ENCODE measurements around the gene TENM4.

- no peak for TF ChIP-seq REST (IDR thresholded peaks at IDR 0.05; ENCODE audit: low read depth)
- no peak for TF ChIP-seq RAD21 (IDR thresholded peaks at IDR 0.05; ENCODE audit: low read depth)
- TF ChIP-seq NFIC (IDR thresholded peaks at IDR 0.05), result no peak
- no peak for TF ChIP-seq EP300 (IDR thresholded peaks at IDR 0.05; ENCODE audit: borderline replicate concordance)
- TF ChIP-seq CEBPB (IDR thresholded peaks at IDR 0.05), result no peak
- TF ChIP-seq USF1 (IDR thresholded peaks at IDR 0.05), result no peak
- TF ChIP-seq MAX (IDR thresholded peaks at IDR 0.05), result no peak
- no peak for TF ChIP-seq YY1 (IDR thresholded peaks at IDR 0.05; ENCODE audit: low read depth)
- no peak for TF ChIP-seq TAF1 (IDR thresholded peaks at IDR 0.05; ENCODE audit: low read depth)
- TF ChIP-seq ZBTB7A (IDR thresholded peaks at IDR 0.05; ENCODE audit: low read depth), result no peak
- no peak for TF ChIP-seq TEAD4 (IDR thresholded peaks at IDR 0.05)
- no peak for TF ChIP-seq TCF12 (IDR thresholded peaks at IDR 0.05; ENCODE audit: low read depth)
- TF ChIP-seq FOXM1 (IDR thresholded peaks at IDR 0.05; ENCODE audit: borderline replicate concordance, low read depth), result no peak
- TF ChIP-seq EGR1 (IDR thresholded peaks at IDR 0.05), result no peak
Measured at GRCh38 chr11:78870655-78871054, 570.2 kb downstream of the TENM4 start.

Data from Ishikawa (cell line).